Loucy (cell line): ENCODE data around the gene FBXO41.

Experiments
- H2AFZ ChIP-seq: fragments of 200-600 bp; sonication (generic); 2 replicates; pipeline ENCODE4 v1.6.0; 2016; ENCODE audit warnings: antibody characterized with exemption, mild to moderate bottlenecking, low read length, moderate library complexity
- H3F3A ChIP-seq: fragments of 200-600 bp; 2 replicates; pipeline ENCODE4 v1.6.0; 2016; ENCODE audit warnings: antibody characterized with exemption, low read depth, mild to moderate bottlenecking
- H3K27me3 ChIP-seq: fragments of 200-600 bp; sonication (generic); 2 replicates; pipeline ENCODE4 v1.6.1; 2014; ENCODE audit warnings: low read length, mild to moderate bottlenecking; ENCODE audit not compliant: insufficient read depth, poor library complexity, severe bottlenecking
- H3K36me3 ChIP-seq: fragments of 200-600 bp; sonication (generic); 2 replicates; pipeline ENCODE4 v1.6.1; 2016; ENCODE audit warnings: low read length; ENCODE audit not compliant: insufficient read depth
- H3K4me1 ChIP-seq: fragments of 200-600 bp; sonication (generic); 2 replicates; pipeline ENCODE4 v1.5.1; 2014; ENCODE audit warnings: low read length, mild to moderate bottlenecking; ENCODE audit not compliant: insufficient read depth, poor library complexity, severe bottlenecking
- H3K4me2 ChIP-seq: fragments of 200-600 bp; sonication (generic); 2 replicates; pipeline ENCODE4 v1.6.0; 2014; ENCODE audit warnings: antibody characterized with exemption, low read length, low read depth, mild to moderate bottlenecking; ENCODE audit not compliant: poor library complexity, severe bottlenecking
- H3K4me3 ChIP-seq: fragments of 200-600 bp; sonication (generic); 2 replicates; pipeline ENCODE4 v1.5.1; 2014; ENCODE audit warnings: low read length, mild to moderate bottlenecking, mixed read lengths; ENCODE audit not compliant: poor library complexity, severe bottlenecking
- H3K79me2 ChIP-seq: fragments of 200-600 bp; sonication (generic); 2 replicates; pipeline ENCODE4 v1.6.1; 2014; ENCODE audit warnings: low read length; ENCODE audit not compliant: insufficient read depth
- H3K9ac ChIP-seq: fragments of 200-600 bp; sonication (generic); 2 replicates; pipeline ENCODE4 v1.6.0; 2014; ENCODE audit warnings: mild to moderate bottlenecking, low read depth, low read length, moderate library complexity; ENCODE audit not compliant: poor library complexity, severe bottlenecking
- H3K9me2 ChIP-seq: fragments of 200-600 bp; sonication (generic); replicated peaks from 2 replicates; pipeline ENCODE4 v1.6.1; 2016; ENCODE audit warnings: low read depth, low read length, mixed read lengths
- H3K9me3 ChIP-seq: fragments of 200-600 bp; sonication (generic); 2 replicates; pipeline ENCODE4 v1.6.1; 2014; ENCODE audit warnings: mild to moderate bottlenecking, antibody characterized with exemption, low read length, low read depth; ENCODE audit not compliant: insufficient read depth
- H4K20me1 ChIP-seq: fragments of 200-600 bp; sonication (generic); 2 replicates; pipeline ENCODE4 v1.6.0; 2014; ENCODE audit warnings: antibody characterized with exemption, low read length, mild to moderate bottlenecking; ENCODE audit not compliant: insufficient read depth, poor library complexity, severe bottlenecking
- CTCF ChIP-seq: fragments of 200-600 bp; sonication (generic); conservative IDR thresholded peaks from 2 replicates; pipeline ENCODE4 v1.5.1; 2014; ENCODE audit warnings: mild to moderate bottlenecking, antibody characterized with exemption, low read length
- EZH2phosphoT487 ChIP-seq: fragments of 200-600 bp; IDR thresholded peaks from 2 replicates; pipeline ENCODE4 v1.6.1; 2018; ENCODE audit warnings: antibody characterized with exemption, mild to moderate bottlenecking, moderate library complexity, borderline replicate concordance

FBXO41 gene

GRCh38 chr2:73259276-73259675 lies 25.0 kb downstream of the FBXO41 start:
- Histone ChIP-seq H3K9me3 (no peaks in the 10 kb centered on the region), H3K9me2 (no peaks in the 10 kb centered on the region), H3K9ac (no peak overlapping the region), H4K20me1 (no peaks in the 10 kb centered on the region), H2AFZ (no peak overlapping the region), H3K79me2 (no peaks in the 10 kb centered on the region), H3K27me3 (no peaks in the 10 kb centered on the region), H3K4me1 (no peaks in the 10 kb centered on the region), H3K4me2 (no peak overlapping the region), H3F3A (no peaks in the 10 kb centered on the region), H3K36me3 (peaks cover 58% of the 10 kb centered on the region; the same call in 1 of the 2 replicates), H3K4me3 (no peak overlapping the region)
- TF ChIP-seq EZH2phosphoT487 (no peak), CTCF (no peak)

GRCh38 chr2:73258913-73259215 lies 25.4 kb downstream of the FBXO41 start:
- Histone ChIP-seq H3K27me3 (no peaks in the 10 kb centered on the region), H3K79me2 (no peaks in the 10 kb centered on the region), H3K4me1 (no peaks in the 10 kb centered on the region), H2AFZ (no peak overlapping the region), H4K20me1 (no peaks in the 10 kb centered on the region), H3K4me2 (no peak overlapping the region), H3K36me3 (peaks cover 58% of the 10 kb centered on the region; the same call in 1 of the 2 replicates), H3K9me3 (no peaks in the 10 kb centered on the region), H3K9ac (no peak overlapping the region), H3K4me3 (no peak overlapping the region), H3K9me2 (no peaks in the 10 kb centered on the region), H3F3A (no peaks in the 10 kb centered on the region)
- no peak for TF ChIP-seq EZH2phosphoT487

GRCh38 chr2:73258186-73258912 lies 25.9 kb downstream of the FBXO41 start:
- H3K4me2 ChIP-seq = no peak overlapping the region
- no peak overlapping the region for H2AFZ ChIP-seq
- no peaks in the 10 kb centered on the region for H3K9me3 ChIP-seq
- H3K9ac ChIP-seq = no peak overlapping the region
- TF ChIP-seq EZH2phosphoT487 (no peak), CTCF (no peak)
- peaks cover 58% of the 10 kb centered on the region; the same call in 1 of the 2 replicates for H3K36me3 ChIP-seq
- H3F3A ChIP-seq = no peaks in the 10 kb centered on the region
- no peaks in the 10 kb centered on the region for H3K79me2 ChIP-seq
- H4K20me1 ChIP-seq = no peaks in the 10 kb centered on the region
- no peaks in the 10 kb centered on the region for H3K9me2 ChIP-seq
- no peaks in the 10 kb centered on the region for H3K27me3 ChIP-seq
- H3K4me1 ChIP-seq = no peaks in the 10 kb centered on the region
- H3K4me3 ChIP-seq = no peak overlapping the region

GRCh38 chr2:73257425-73258125 lies 26.7 kb downstream of the FBXO41 start:
- Histone ChIP-seq H3K9ac (no peak overlapping the region), H3K4me2 (no peak overlapping the region), H3F3A (no peaks in the 10 kb centered on the region), H3K27me3 (no peaks in the 10 kb centered on the region), H3K79me2 (no peaks in the 10 kb centered on the region), H3K36me3 (peaks cover 60% of the 10 kb centered on the region; the same call in 1 of the 2 replicates), H3K4me3 (no peak overlapping the region), H3K9me3 (no peaks in the 10 kb centered on the region), H4K20me1 (no peaks in the 10 kb centered on the region), H2AFZ (no peak overlapping the region), H3K4me1 (no peaks in the 10 kb centered on the region), H3K9me2 (no peaks in the 10 kb centered on the region)
- TF ChIP-seq EZH2phosphoT487 = no peak
- TF ChIP-seq CTCF = no peak
